ENCODE measurements around the gene GPATCH8. TPM values are rescaled to one million over a fixed set of nuclear protein-coding genes. Genes with fewer than 3 reads are reported as not detected.
"Not testable (repeated sequence)": the region's sequence is repeated elsewhere in the genome, so short reads cannot be mapped to it uniquely, and the experiment has no call there.

The GPATCH8 gene
- total RNA-seq, 5 donors from 2014 or later (not counting 1 experiment from before 2014, with no cell fraction given), result 68.1 to 86.0 (median 69.0) TPM

DNA sequence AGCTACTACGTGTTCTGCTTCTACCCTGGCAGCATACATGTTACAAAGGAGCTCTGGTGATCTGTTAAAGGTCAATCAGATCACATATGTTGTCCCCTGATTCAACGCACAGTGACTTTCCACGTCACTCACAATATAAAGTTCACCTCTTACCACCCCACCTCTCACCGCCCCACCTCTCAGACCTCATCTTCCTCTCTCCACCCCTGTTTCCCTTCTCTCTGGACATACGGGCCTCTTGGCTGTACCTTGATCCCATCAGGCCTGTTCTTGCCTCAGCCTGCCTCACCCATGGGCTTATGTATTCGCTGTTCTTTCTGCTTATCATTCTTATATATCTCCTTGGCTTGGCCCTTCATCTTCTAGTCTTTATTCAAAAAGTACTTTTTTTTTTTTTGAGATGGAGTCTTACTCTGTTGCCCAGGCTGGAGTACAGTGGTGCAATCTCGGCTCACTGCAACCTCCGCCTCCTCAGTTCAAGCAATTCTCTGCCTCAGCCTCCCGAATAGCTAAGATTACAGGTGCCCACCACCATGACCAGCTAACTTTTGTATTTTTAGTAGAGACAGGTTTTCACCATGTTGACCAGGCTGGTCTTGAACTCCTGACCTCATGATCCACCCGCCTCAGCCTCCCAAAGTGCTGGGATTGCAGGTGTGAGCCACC lies 3.9 kb upstream of the GPATCH8 start:
- H3K4me1 Mint-ChIP-seq, result peaks cover 9 to 14% (median 10%) of the 10 kb centered on the region in 3 donors
- 93% methylated on average over 7 of the region's 10 CpGs for WGBS (ENCODE audit: insufficient coverage)
- ATAC-seq (replicated peaks in 1 of 4); H3K9me3 Mint-ChIP-seq; H3K9me3 ChIP-seq; H3K36me3 ChIP-seq (ENCODE audit: control insufficient read depth in 2 of 2, extremely low read depth in 1 of 2, insufficient read depth in 1 of 2, low read length in 1 of 2); H3K27ac Mint-ChIP-seq; H3K4me3 Mint-ChIP-seq; H3K4me3 ChIP-seq (ENCODE audit: control insufficient read depth in 1 of 2, extremely low read depth in 1 of 2, low read length in 1 of 2); CTCF ChIA-PET; H3K27ac ChIP-seq (ENCODE audit: low read length); H3K36me3 Mint-ChIP-seq; DNase-seq: not testable (repeated sequence)
- POLR2A ChIA-PET, result interaction anchor here in 1 of 2 donors (0.7 kb wide), 2 partner anchors 140 to 540 kb away, joined by 3 read pairs; no protein-coding TSS in a partner anchor
- peaks cover 9 to 19% of the 10 kb centered on the region in 2 experiments for H3K4me1 ChIP-seq (ENCODE audit: control insufficient read depth in 1 of 2, extremely low read depth in 1 of 2, insufficient read depth in 2 of 2, low read length in 2 of 2)
- peaks cover 0 to 14% of the 10 kb centered on the region in 2 experiments for H3K27me3 ChIP-seq (replicated peaks in 1 of 2; ENCODE audit: control insufficient read depth in 2 of 2, extremely low read depth in 1 of 2, insufficient read depth in 2 of 2, low read length in 1 of 2)
- H3K27me3 Mint-ChIP-seq, result peaks cover 7 to 15% of the 10 kb centered on the region in 2 donors

DNA sequence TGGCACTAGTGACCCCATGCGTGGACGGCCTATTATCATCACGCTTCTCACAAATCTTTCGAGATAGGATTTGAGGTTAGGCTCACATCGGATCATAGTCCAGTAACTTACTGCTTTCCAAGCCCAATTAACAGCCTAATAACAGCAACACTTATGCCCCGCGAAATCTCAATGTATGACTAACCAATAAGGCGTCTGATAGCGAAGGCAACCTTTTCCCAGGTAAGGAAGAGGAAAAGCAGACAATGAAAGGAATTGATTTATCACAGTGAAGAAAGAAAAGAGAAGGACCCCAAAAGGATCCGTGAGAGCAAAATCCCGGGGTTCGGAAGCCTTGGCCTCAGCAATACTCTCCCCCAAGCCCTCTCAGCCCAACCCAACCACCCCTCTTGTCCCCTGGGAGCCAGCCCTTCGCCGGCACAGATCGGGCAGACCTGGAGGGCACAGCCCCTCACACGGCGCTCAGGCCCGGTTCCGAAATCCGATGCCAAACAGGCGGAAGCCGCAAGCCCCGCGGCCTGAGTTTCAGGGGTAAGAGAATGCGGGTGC lies 534 bp downstream of the GPATCH8 start:
- Histone ChIP-seq H3K4me3 (ENCODE audit: control insufficient read depth in 1 of 2, extremely low read depth in 1 of 2, low read length in 1 of 2) (peak overlapping the region; percentile 83 to 96), H3K4me1 (ENCODE audit: control insufficient read depth in 1 of 2, extremely low read depth in 1 of 2, insufficient read depth in 2 of 2, low read length in 2 of 2) (peaks cover 30 to 35% of the 10 kb centered on the region in 2 experiments), H3K9me3 (no peaks in the 10 kb centered on the region), H3K36me3 (ENCODE audit: control insufficient read depth in 2 of 2, extremely low read depth in 1 of 2, insufficient read depth in 1 of 2, low read length in 1 of 2) (no peaks in the 10 kb centered on the region), H3K27me3 (replicated peaks in 1 of 2; ENCODE audit: control insufficient read depth in 2 of 2, extremely low read depth in 1 of 2, insufficient read depth in 2 of 2, low read length in 1 of 2) (peaks cover 0 to 9% of the 10 kb centered on the region in 2 experiments), H3K27ac (ENCODE audit: low read length) (peak overlapping the region; percentile 83)
- H3K4me3 Mint-ChIP-seq, result peak overlapping the region; percentile 95 to 98 (median 98)
- ChIA-PET POLR2A (interaction anchor here (0.5 to 0.7 kb wide), 3 partner anchors 10 to 133 kb away, joined by 3 to 6 read pairs (median 5); no protein-coding TSS in a partner anchor), CTCF (interaction anchor here in 1 of 2 donors (0.7 to 1.4 kb wide), 3 partner anchors 31 to 1471 kb away, joined by 4 to 6 read pairs (median 4); no protein-coding TSS in a partner anchor)
- peak overlapping the region; percentile 93 to 95 for H3K27ac Mint-ChIP-seq
- peaks cover 6 to 12% of the 10 kb centered on the region in 2 donors for H3K27me3 Mint-ChIP-seq
- DNase-seq, result peak in 2 of 35 experiments; percentile 6 to 22
- peak in 3 of 4 experiments; percentile 7 to 30 (median 14) for ATAC-seq (replicated peaks in 1 of 4)
- H3K9me3 Mint-ChIP-seq, result no peaks in the 10 kb centered on the region
- no peaks in the 10 kb centered on the region for H3K36me3 Mint-ChIP-seq
- WGBS (ENCODE audit: insufficient coverage), result under 1% methylated on average over 20 of the region's 25 CpGs
- H3K4me1 Mint-ChIP-seq, result peaks cover 47 to 52% (median 50%) of the 10 kb centered on the region in 3 donors

DNA sequence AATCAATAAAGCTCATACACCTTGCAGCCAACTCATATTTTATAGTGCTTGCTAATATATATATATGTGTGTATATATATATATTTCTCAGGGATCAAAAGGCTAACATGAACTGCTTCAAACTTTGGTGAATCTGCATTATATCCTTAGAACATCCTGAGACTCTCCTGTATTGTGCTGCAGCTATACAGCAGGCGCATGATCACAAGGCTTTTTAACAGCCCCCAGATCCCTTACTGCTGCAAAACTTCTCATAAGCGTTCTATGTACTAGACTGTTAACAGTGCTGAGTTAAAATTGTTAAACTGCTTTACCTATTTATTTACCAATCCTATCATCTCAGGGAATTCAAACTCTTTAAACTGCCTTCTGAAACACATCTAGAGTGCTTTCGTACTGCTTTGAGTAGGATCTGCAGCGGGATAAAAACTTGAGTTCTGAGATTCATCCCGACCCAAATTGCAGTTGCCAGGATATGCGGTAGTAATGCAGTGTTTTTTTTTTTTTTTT lies 1.3 kb downstream of the GPATCH8 start:
- H3K9me3 Mint-ChIP-seq, result no peaks in the 10 kb centered on the region
- no CpG with 5 or more reads among the region's 6 CpGs for WGBS (ENCODE audit: insufficient coverage)
- Histone ChIP-seq H3K27ac (ENCODE audit: low read length) (no peak overlapping the region), H3K36me3 (ENCODE audit: control insufficient read depth in 2 of 2, extremely low read depth in 1 of 2, insufficient read depth in 1 of 2, low read length in 1 of 2) (no peaks in the 10 kb centered on the region), H3K9me3 (no peaks in the 10 kb centered on the region), H3K4me3 (ENCODE audit: control insufficient read depth in 1 of 2, extremely low read depth in 1 of 2, low read length in 1 of 2) (peak overlapping the region; percentile 83 to 96), H3K27me3 (replicated peaks in 1 of 2; ENCODE audit: control insufficient read depth in 2 of 2, extremely low read depth in 1 of 2, insufficient read depth in 2 of 2, low read length in 1 of 2) (peaks cover 0 to 4% of the 10 kb centered on the region in 2 experiments), H3K4me1 (ENCODE audit: control insufficient read depth in 1 of 2, extremely low read depth in 1 of 2, insufficient read depth in 2 of 2, low read length in 2 of 2) (peaks cover 30 to 40% of the 10 kb centered on the region in 2 experiments)
- ChIA-PET CTCF (interaction anchor here in 1 of 2 donors (0.7 kb wide), 2 partner anchors 55 to 1471 kb away, joined by 4 to 6 read pairs; no protein-coding TSS in a partner anchor), POLR2A (interaction anchor here in 1 of 2 donors (0.7 kb wide), 2 partner anchors 32 to 132 kb away, joined by 3 to 6 read pairs; no protein-coding TSS in a partner anchor)
- H3K27me3 Mint-ChIP-seq, result peaks cover 3 to 11% of the 10 kb centered on the region in 2 donors
- H3K4me1 Mint-ChIP-seq, result peaks cover 53 to 58% (median 55%) of the 10 kb centered on the region in 3 donors
- H3K4me3 Mint-ChIP-seq, result peak overlapping the region; percentile 95 to 98 (median 98)
- H3K27ac Mint-ChIP-seq, result peak overlapping the region; percentile 93 to 95
- ATAC-seq (replicated peaks in 1 of 4), result no peak
- no peaks in the 10 kb centered on the region for H3K36me3 Mint-ChIP-seq
- DNase-seq, result peak in 1 of 35 experiments; percentile 11

DNA sequence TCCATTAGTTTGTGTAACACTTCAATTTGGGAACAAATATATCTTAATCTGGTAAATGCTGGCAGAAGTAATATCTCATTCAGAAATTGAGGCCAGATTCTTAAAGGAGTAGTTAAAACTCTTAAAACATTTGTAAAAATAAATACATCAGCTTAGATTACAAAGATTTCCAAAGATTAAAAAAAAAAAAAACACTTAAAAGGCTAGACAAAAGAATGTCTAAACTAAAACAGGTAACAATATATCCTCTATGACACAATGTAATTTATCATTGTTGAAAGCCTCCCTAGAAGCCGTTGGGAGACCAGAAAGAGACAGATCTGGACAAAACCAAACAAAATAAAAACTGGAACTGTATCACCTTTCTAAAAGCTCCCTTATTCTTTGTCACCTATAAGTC lies 3.5 kb downstream of the GPATCH8 start:
- ChIA-PET CTCF (interaction anchor here (0.6 to 0.8 kb wide), 3 partner anchors 16 to 883 kb away, joined by 3 read pairs; no protein-coding TSS in a partner anchor), POLR2A (interaction anchor here (0.6 to 0.7 kb wide), 2 partner anchors 9 to 368 kb away, joined by 3 to 4 read pairs; no protein-coding TSS in a partner anchor)
- Histone ChIP-seq H3K4me3 (ENCODE audit: control insufficient read depth in 1 of 2, extremely low read depth in 1 of 2, low read length in 1 of 2) (no peak overlapping the region), H3K9me3 (no peaks in the 10 kb centered on the region), H3K27ac (ENCODE audit: low read length) (no peak overlapping the region), H3K27me3 (replicated peaks in 1 of 2; ENCODE audit: control insufficient read depth in 2 of 2, extremely low read depth in 1 of 2, insufficient read depth in 2 of 2, low read length in 1 of 2) (no peaks in the 10 kb centered on the region), H3K4me1 (ENCODE audit: control insufficient read depth in 1 of 2, extremely low read depth in 1 of 2, insufficient read depth in 2 of 2, low read length in 2 of 2) (peaks cover 30 to 44% of the 10 kb centered on the region in 2 experiments), H3K36me3 (ENCODE audit: control insufficient read depth in 2 of 2, extremely low read depth in 1 of 2, insufficient read depth in 1 of 2, low read length in 1 of 2) (no peaks in the 10 kb centered on the region)
- Mint-ChIP-seq H3K36me3 (no peaks in the 10 kb centered on the region), H3K4me1 (peaks cover 75 to 77% (median 77%) of the 10 kb centered on the region in 3 donors), H3K9me3 (no peaks in the 10 kb centered on the region), H3K4me3 (peak overlapping the region in 1 of 3 donors; percentile 37), H3K27ac (no peak overlapping the region), H3K27me3 (no peaks in the 10 kb centered on the region)
- ATAC-seq (replicated peaks in 1 of 4) (no peak), DNase-seq (no peak)
- 67% methylated on average over 1 of the region's 1 CpG for WGBS (ENCODE audit: insufficient coverage)

DNA sequence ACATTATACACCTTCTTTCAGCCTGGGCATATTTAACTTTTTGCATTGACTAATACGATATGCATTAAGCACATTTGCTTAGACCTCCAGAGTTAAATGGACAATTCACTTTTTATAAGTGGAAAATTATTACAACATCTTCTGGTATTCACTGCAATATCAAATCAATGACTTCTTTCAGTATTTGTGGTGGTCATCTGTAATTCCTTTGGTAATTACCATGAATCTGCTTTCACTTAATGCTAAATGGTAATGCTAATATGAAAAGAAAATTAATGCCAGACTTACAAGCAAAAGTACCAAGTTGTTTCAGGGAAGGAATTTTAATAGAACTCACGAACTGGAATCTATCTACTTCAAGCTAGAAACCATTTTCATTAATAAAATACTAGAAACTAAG lies 6.4 kb downstream of the GPATCH8 start:
- no CpG with 5 or more reads among the region's 2 CpGs for WGBS (ENCODE audit: insufficient coverage)
- Mint-ChIP-seq H3K4me1 (peaks cover 82 to 89% (median 83%) of the 10 kb centered on the region in 3 donors), H3K4me3 (no peak overlapping the region), H3K36me3 (no peaks in the 10 kb centered on the region), H3K9me3 (no peaks in the 10 kb centered on the region), H3K27ac (no peak overlapping the region), H3K27me3 (no peaks in the 10 kb centered on the region)
- Histone ChIP-seq H3K9me3 (no peaks in the 10 kb centered on the region), H3K27ac (ENCODE audit: low read length) (no peak overlapping the region), H3K36me3 (ENCODE audit: control insufficient read depth in 2 of 2, extremely low read depth in 1 of 2, insufficient read depth in 1 of 2, low read length in 1 of 2) (no peaks in the 10 kb centered on the region), H3K4me1 (ENCODE audit: control insufficient read depth in 1 of 2, extremely low read depth in 1 of 2, insufficient read depth in 2 of 2, low read length in 2 of 2) (peaks cover 18 to 30% of the 10 kb centered on the region in 2 experiments), H3K4me3 (ENCODE audit: control insufficient read depth in 1 of 2, extremely low read depth in 1 of 2, low read length in 1 of 2) (no peak overlapping the region), H3K27me3 (replicated peaks in 1 of 2; ENCODE audit: control insufficient read depth in 2 of 2, extremely low read depth in 1 of 2, insufficient read depth in 2 of 2, low read length in 1 of 2) (no peaks in the 10 kb centered on the region)
- ATAC-seq (replicated peaks in 1 of 4) (no peak), DNase-seq (no peak)
- ChIA-PET CTCF (interaction anchor here in 1 of 2 donors (0.6 kb wide), 1 partner anchor 9 kb away, joined by 3 read pairs; no protein-coding TSS in a partner anchor), POLR2A (interaction anchor here in 1 of 2 donors (0.6 kb wide), 3 partner anchors 8 to 1136 kb away, joined by 3 to 8 read pairs (median 5); no protein-coding TSS in a partner anchor)

DNA sequence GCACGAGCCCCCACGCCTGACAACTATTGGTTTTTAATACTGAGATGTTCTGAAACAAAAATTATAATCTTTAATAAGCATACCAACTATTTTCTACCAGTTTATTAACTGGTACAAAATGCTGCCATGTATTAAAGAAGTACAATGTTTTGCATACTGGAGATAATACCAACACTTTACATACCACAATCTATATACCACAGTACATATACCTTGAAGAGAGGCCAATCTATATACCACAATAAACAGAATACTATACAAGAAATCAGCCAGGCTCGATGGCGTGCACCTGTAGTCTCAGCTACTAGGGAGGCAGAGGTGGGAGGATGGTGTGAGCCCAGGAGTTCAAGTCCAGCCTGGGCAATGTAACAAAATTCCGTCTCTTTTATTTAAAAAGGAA lies 9.9 kb downstream of the GPATCH8 start:
- DNase-seq, result no peak
- H3K27ac Mint-ChIP-seq, result no peak overlapping the region
- no peaks in the 10 kb centered on the region for H3K27me3 Mint-ChIP-seq
- CTCF ChIA-PET, result interaction anchor here in 1 of 2 donors (0.5 kb wide), 1 partner anchor 189 kb away, joined by 5 read pairs; no protein-coding TSS in a partner anchor
- no peak overlapping the region for H3K4me3 ChIP-seq (ENCODE audit: control insufficient read depth in 1 of 2, extremely low read depth in 1 of 2, low read length in 1 of 2)
- no peak overlapping the region for H3K4me3 Mint-ChIP-seq
- H3K9me3 Mint-ChIP-seq, result no peaks in the 10 kb centered on the region
- H3K4me1 Mint-ChIP-seq, result peaks cover 60 to 74% (median 70%) of the 10 kb centered on the region in 3 donors
- H3K9me3 ChIP-seq, result no peaks in the 10 kb centered on the region
- peaks cover 3 to 17% of the 10 kb centered on the region in 2 experiments for H3K4me1 ChIP-seq (ENCODE audit: control insufficient read depth in 1 of 2, extremely low read depth in 1 of 2, insufficient read depth in 2 of 2, low read length in 2 of 2)
- peaks cover 3 to 4% of the 10 kb centered on the region in 2 donors for H3K36me3 ChIP-seq (ENCODE audit: control insufficient read depth in 2 of 2, extremely low read depth in 1 of 2, insufficient read depth in 1 of 2, low read length in 1 of 2)
- no peak overlapping the region for H3K27ac ChIP-seq (ENCODE audit: low read length)
- H3K27me3 ChIP-seq (replicated peaks in 1 of 2; ENCODE audit: control insufficient read depth in 2 of 2, extremely low read depth in 1 of 2, insufficient read depth in 2 of 2, low read length in 1 of 2), result no peaks in the 10 kb centered on the region
- WGBS (ENCODE audit: insufficient coverage), result no CpG with 5 or more reads among the region's 5 CpGs
- POLR2A ChIA-PET, result no interaction called here
- peaks cover 12% of the 10 kb centered on the region for H3K36me3 Mint-ChIP-seq
- no peak for ATAC-seq (replicated peaks in 1 of 4)
